NB4 (cell line): ENCODE results near the gene FAM210B.

ENCODE experiments used
- CTCF ChIP-seq: IDR thresholded peaks from one replicate; pipeline ENCODE4 v1.5.1; 2012; ENCODE audit warnings: low read depth, low read length
- MAX ChIP-seq: IDR thresholded peaks from 2 replicates; pipeline ENCODE4 v1.6.1; 2011; ENCODE audit warnings: low read depth, low read length
- MYC ChIP-seq: IDR thresholded peaks from 2 replicates; pipeline ENCODE4 v1.6.1; 2011; ENCODE audit warnings: low read depth, low read length
- POLR2A ChIP-seq: IDR thresholded peaks from 2 replicates; pipeline ENCODE4 v1.6.1; 2011; ENCODE audit warnings: mild to moderate bottlenecking; ENCODE audit not compliant: insufficient read length; ENCODE audit errors: extremely low read depth

GRCh38 chr20:56417911-56418310 is 59.1 kb downstream of the FAM210B start:
- no peak for TF ChIP-seq CTCF
- no peak for TF ChIP-seq POLR2A
- TF ChIP-seq MAX = no peak
- no peak for TF ChIP-seq MYC
